Panc1 (cell line): ENCODE measurements around the gene HDLBP.

Experiments used
- TF ChIP-seq, protein P1 (sequence below), 2 experiments: IDR thresholded peaks; 2 replicates each; pipeline ENCODE4 v1.6.1; 2011 to 2012; ENCODE audit warnings: low read depth in 2 of 2, control low read depth in 1 of 2, low read length in 1 of 2, mild to moderate bottlenecking in 1 of 2, moderate library complexity in 1 of 2; ENCODE audit not compliant: insufficient read depth in 1 of 2
- TF ChIP-seq, protein P2 (sequence below): fragments of 450-650 bp; IDR thresholded peaks from 2 replicates; pipeline ENCODE4 v1.5.1; 2017; ENCODE audit warnings: mild to moderate bottlenecking

DNA sequence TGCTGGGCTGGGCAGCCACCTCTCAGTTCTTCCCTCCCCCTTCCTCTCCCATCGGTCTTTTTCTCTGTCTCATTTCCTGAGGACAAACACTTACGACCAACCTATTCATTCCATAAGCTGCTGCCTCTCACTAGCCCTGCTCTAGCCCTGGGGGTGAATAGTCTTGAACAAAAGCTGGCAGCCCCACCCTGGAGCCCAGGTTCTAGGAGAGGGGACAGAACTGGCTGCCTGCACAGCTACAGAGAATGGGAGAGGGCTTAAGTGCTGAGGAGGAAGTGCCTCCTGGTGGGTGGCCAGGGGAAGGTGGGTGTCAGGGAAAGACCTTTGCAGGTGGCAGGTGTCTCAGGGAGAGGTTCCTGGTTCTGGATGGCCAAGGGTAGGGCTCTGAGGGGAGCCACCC, 104.2 kb downstream of the HDLBP start:
- TF ChIP-seq, protein P1, sequence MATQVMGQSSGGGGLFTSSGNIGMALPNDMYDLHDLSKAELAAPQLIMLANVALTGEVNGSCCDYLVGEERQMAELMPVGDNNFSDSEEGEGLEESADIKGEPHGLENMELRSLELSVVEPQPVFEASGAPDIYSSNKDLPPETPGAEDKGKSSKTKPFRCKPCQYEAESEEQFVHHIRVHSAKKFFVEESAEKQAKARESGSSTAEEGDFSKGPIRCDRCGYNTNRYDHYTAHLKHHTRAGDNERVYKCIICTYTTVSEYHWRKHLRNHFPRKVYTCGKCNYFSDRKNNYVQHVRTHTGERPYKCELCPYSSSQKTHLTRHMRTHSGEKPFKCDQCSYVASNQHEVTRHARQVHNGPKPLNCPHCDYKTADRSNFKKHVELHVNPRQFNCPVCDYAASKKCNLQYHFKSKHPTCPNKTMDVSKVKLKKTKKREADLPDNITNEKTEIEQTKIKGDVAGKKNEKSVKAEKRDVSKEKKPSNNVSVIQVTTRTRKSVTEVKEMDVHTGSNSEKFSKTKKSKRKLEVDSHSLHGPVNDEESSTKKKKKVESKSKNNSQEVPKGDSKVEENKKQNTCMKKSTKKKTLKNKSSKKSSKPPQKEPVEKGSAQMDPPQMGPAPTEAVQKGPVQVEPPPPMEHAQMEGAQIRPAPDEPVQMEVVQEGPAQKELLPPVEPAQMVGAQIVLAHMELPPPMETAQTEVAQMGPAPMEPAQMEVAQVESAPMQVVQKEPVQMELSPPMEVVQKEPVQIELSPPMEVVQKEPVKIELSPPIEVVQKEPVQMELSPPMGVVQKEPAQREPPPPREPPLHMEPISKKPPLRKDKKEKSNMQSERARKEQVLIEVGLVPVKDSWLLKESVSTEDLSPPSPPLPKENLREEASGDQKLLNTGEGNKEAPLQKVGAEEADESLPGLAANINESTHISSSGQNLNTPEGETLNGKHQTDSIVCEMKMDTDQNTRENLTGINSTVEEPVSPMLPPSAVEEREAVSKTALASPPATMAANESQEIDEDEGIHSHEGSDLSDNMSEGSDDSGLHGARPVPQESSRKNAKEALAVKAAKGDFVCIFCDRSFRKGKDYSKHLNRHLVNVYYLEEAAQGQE (IDR thresholded peaks at IDR 0.05; ENCODE audit: insufficient read depth in 1 of 2, low read depth in 2 of 2, low read length in 1 of 2): no peak
- TF ChIP-seq, protein P2, sequence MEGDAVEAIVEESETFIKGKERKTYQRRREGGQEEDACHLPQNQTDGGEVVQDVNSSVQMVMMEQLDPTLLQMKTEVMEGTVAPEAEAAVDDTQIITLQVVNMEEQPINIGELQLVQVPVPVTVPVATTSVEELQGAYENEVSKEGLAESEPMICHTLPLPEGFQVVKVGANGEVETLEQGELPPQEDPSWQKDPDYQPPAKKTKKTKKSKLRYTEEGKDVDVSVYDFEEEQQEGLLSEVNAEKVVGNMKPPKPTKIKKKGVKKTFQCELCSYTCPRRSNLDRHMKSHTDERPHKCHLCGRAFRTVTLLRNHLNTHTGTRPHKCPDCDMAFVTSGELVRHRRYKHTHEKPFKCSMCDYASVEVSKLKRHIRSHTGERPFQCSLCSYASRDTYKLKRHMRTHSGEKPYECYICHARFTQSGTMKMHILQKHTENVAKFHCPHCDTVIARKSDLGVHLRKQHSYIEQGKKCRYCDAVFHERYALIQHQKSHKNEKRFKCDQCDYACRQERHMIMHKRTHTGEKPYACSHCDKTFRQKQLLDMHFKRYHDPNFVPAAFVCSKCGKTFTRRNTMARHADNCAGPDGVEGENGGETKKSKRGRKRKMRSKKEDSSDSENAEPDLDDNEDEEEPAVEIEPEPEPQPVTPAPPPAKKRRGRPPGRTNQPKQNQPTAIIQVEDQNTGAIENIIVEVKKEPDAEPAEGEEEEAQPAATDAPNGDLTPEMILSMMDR: no peak
